ENCODE measurements around the gene LRIT3.

DNA sequence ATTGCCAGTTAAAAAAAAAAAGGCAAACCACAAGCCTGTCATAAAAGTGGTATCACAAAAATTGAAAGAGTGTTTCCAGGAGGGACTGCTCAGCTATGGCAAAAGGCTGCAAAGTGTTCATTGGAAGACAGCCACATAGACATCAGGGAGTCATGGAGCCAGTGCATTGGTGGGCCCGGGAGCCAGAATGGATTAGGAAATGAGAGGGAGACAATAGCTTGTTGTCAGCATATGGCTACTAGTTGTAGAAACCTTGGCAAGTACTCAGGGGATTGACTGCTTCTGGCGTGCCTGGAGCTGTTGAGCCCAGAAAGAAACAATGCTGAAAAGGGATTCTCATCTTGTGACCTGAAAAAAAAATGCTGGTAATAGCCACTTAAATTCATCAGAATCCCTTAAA, 27.3 kb upstream of the LRIT3 start:
- TF ChIP-seq, protein P1, sequence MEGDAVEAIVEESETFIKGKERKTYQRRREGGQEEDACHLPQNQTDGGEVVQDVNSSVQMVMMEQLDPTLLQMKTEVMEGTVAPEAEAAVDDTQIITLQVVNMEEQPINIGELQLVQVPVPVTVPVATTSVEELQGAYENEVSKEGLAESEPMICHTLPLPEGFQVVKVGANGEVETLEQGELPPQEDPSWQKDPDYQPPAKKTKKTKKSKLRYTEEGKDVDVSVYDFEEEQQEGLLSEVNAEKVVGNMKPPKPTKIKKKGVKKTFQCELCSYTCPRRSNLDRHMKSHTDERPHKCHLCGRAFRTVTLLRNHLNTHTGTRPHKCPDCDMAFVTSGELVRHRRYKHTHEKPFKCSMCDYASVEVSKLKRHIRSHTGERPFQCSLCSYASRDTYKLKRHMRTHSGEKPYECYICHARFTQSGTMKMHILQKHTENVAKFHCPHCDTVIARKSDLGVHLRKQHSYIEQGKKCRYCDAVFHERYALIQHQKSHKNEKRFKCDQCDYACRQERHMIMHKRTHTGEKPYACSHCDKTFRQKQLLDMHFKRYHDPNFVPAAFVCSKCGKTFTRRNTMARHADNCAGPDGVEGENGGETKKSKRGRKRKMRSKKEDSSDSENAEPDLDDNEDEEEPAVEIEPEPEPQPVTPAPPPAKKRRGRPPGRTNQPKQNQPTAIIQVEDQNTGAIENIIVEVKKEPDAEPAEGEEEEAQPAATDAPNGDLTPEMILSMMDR (IDR thresholded peaks at IDR 0.05 in 8 of 11, conservative IDR thresholded peaks at IDR 0.05 in 3 of 11): no peak
- TF ChIP-seq POLR2A (IDR thresholded peaks at IDR 0.05): no peak
